ENCODE measurements around the gene ZIC1.

Gene ZIC1

DNA sequence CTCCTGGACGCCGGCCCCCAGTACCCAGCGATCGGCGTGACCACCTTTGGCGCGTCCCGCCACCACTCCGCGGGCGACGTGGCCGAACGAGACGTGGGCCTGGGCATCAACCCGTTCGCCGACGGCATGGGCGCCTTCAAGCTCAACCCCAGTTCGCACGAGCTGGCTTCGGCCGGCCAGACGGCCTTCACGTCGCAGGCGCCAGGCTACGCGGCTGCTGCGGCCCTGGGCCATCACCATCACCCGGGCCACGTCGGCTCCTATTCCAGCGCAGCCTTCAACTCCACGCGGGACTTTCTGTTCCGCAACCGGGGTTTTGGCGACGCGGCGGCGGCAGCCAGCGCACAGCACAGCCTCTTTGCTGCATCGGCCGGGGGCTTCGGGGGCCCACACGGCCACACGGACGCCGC is 956 bp downstream of the ZIC1 start:
- Histone ChIP-seq H3K4me3 (ENCODE audit: low read depth, low read length) (no peak overlapping the region), H3K9ac (no peak overlapping the region)

DNA sequence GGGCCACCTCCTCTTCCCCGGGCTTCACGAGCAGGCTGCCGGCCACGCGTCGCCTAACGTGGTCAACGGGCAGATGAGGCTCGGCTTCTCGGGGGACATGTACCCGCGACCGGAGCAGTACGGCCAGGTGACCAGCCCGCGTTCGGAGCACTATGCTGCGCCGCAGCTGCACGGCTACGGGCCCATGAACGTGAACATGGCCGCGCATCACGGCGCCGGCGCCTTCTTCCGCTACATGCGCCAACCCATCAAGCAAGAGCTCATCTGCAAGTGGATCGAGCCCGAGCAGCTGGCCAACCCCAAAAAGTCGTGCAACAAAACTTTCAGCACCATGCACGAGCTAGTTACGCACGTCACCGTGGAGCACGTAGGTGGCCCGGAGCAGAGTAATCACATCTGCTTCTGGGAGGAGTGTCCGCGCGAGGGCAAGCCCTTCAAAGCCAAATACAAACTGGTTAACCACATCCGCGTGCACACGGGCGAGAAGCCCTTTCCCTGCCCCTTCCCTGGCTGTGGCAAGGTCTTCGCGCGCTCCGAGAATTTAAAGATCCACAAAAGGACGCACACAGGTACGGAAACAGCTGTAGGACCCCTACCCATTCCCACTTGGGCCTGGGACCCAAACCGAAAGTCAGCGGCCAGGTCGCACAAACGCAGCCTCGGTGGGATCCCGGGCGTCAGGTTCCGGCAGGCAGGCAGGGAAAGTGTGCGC is 1.5 kb downstream of the ZIC1 start:
- Histone ChIP-seq H3K4me2 (ENCODE audit: low read length) (peak overlapping the region; percentile 36), H3K79me2 (no peaks in the 10 kb centered on the region), H3K27me3 (ENCODE audit: control insufficient read depth, insufficient read depth, low read length) (peaks cover 23% of the 10 kb centered on the region), H2AFZ (no peak overlapping the region), H3K27ac (no peak overlapping the region), H3K36me3 (ENCODE audit: control insufficient read depth, insufficient read depth, low read length) (no peaks in the 10 kb centered on the region), H3K4me3 (ENCODE audit: low read depth, low read length) (no peak overlapping the region), H3K9me3 (ENCODE audit: control insufficient read depth, low read length) (no peaks in the 10 kb centered on the region), H3K4me1 (no peaks in the 10 kb centered on the region), H3K9ac (no peak overlapping the region)
- TF ChIP-seq, protein P1, sequence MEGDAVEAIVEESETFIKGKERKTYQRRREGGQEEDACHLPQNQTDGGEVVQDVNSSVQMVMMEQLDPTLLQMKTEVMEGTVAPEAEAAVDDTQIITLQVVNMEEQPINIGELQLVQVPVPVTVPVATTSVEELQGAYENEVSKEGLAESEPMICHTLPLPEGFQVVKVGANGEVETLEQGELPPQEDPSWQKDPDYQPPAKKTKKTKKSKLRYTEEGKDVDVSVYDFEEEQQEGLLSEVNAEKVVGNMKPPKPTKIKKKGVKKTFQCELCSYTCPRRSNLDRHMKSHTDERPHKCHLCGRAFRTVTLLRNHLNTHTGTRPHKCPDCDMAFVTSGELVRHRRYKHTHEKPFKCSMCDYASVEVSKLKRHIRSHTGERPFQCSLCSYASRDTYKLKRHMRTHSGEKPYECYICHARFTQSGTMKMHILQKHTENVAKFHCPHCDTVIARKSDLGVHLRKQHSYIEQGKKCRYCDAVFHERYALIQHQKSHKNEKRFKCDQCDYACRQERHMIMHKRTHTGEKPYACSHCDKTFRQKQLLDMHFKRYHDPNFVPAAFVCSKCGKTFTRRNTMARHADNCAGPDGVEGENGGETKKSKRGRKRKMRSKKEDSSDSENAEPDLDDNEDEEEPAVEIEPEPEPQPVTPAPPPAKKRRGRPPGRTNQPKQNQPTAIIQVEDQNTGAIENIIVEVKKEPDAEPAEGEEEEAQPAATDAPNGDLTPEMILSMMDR (IDR thresholded peaks at IDR 0.05), result no peak

More for the DNA sequence above, 956 bp downstream of the ZIC1 start:
- Histone ChIP-seq H3K79me2 (no peaks in the 10 kb centered on the region), H3K27me3 (ENCODE audit: control insufficient read depth, insufficient read depth, low read length) (peaks cover 23% of the 10 kb centered on the region), H2AFZ (no peak overlapping the region), H3K4me2 (ENCODE audit: low read length) (no peak overlapping the region), H3K27ac (no peak overlapping the region), H3K4me1 (no peaks in the 10 kb centered on the region), H3K9me3 (ENCODE audit: control insufficient read depth, low read length) (no peaks in the 10 kb centered on the region), H3K36me3 (ENCODE audit: control insufficient read depth, insufficient read depth, low read length) (no peaks in the 10 kb centered on the region)
- TF ChIP-seq, protein P1 (IDR thresholded peaks at IDR 0.05), result no peak

DNA sequence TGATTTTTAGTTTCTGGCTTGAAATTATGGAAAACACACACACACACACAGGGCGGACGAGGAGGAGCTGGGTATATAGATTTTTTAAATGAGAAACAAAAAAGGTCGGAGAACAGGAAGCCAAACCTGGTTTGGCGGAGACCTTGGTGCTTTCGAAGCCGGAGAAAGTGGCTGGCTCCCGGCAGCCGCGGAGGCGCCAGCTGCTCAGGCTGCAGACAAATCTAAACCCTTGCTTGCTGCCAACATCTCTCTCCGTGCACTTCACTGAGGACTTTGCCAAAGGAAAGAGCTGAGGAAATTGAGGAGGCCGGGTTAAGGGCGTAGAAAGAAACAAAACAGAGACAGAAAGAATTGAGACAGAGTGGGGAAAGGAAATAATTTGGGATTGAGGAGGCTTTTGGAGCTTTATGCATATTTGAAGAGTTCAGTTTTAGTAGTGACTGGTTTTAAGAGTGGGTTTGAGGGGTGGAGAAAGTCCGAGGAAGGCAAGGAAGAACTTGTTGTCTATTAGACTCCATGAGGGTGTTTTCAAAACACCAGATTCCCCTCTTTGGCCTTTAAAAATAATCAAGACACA is 2.2 kb downstream of the ZIC1 start:
- Histone ChIP-seq H3K27ac (no peak overlapping the region), H2AFZ (no peak overlapping the region), H3K27me3 (ENCODE audit: control insufficient read depth, insufficient read depth, low read length) (peaks cover 23% of the 10 kb centered on the region), H3K9me3 (ENCODE audit: control insufficient read depth, low read length) (no peaks in the 10 kb centered on the region), H3K4me1 (no peaks in the 10 kb centered on the region), H3K79me2 (no peaks in the 10 kb centered on the region), H3K9ac (no peak overlapping the region), H3K4me3 (ENCODE audit: low read depth, low read length) (no peak overlapping the region), H3K4me2 (ENCODE audit: low read length) (peak overlapping the region; percentile 36), H3K36me3 (ENCODE audit: control insufficient read depth, insufficient read depth, low read length) (no peaks in the 10 kb centered on the region)
- TF ChIP-seq, protein P1 (IDR thresholded peaks at IDR 0.05), result no peak

DNA sequence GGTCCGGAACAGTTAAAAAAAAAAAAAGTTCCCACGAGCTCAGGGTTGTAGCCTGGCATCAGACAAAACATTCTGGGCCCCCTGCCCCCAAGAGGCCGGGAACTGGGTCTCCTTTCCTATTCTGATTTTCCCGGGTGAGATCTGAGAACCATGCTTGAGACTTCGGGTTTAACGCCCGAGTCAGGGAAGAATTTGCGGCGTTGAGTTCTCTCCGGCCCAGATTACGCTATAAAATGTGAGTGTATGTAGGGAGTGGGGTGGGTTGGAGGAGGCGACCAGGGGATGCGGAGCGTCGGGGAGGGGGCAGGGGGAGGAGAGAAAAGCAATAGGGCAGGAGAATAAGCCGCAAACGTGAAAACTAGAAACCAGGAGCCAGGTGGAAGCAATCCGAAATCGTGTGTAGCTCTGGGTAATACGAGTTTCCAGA is 2.7 kb downstream of the ZIC1 start:
- H3K9ac ChIP-seq, result no peak overlapping the region

More for the DNA sequence above, 2.7 kb downstream of the ZIC1 start:
- Histone ChIP-seq H3K4me2 (ENCODE audit: low read length) (no peak overlapping the region), H3K9me3 (ENCODE audit: control insufficient read depth, low read length) (no peaks in the 10 kb centered on the region), H3K4me1 (no peaks in the 10 kb centered on the region), H3K27me3 (ENCODE audit: control insufficient read depth, insufficient read depth, low read length) (peaks cover 23% of the 10 kb centered on the region), H3K79me2 (no peaks in the 10 kb centered on the region), H3K36me3 (ENCODE audit: control insufficient read depth, insufficient read depth, low read length) (no peaks in the 10 kb centered on the region), H2AFZ (no peak overlapping the region), H3K27ac (no peak overlapping the region), H3K4me3 (ENCODE audit: low read depth, low read length) (no peak overlapping the region)
- TF ChIP-seq, protein P1 (IDR thresholded peaks at IDR 0.05), result no peak
